HG02981 (cell line): ENCODE data around the gene PIP4K2A.

ENCODE experiments used
- ATAC-seq: cut with Tn5 transposase; IDR thresholded peaks from one replicate; pipeline ENCODE4 v1.9.1; 2021; ENCODE audit warnings: mild to moderate bottlenecking, moderate library complexity; ENCODE audit not compliant: unreplicated experiment

The PIP4K2A gene

GRCh38 chr10:22604344-22605126 is 109.8 kb downstream of the PIP4K2A start:
- ATAC-seq: no peak

GRCh38 chr10:22603581-22603980 is 110.8 kb downstream of the PIP4K2A start:
- ATAC-seq: no peak

GRCh38 chr10:22601618-22602017 is 112.8 kb downstream of the PIP4K2A start:
- no peak for ATAC-seq

GRCh38 chr10:22599636-22600228 is 114.6 kb downstream of the PIP4K2A start:
- no peak for ATAC-seq

GRCh38 chr10:22599048-22599561 is 115.3 kb downstream of the PIP4K2A start:
- no peak for ATAC-seq

- ATAC-seq: no peak
Measured at GRCh38 chr10:22598478-22598877, 115.9 kb downstream of the PIP4K2A start.

GRCh38 chr10:22597138-22597537 is 117.2 kb downstream of the PIP4K2A start:
- peak; percentile 52 for ATAC-seq

- ATAC-seq: no peak
Measured at GRCh38 chr10:22593636-22594198, 120.7 kb downstream of the PIP4K2A start.

- no peak for ATAC-seq
Measured at GRCh38 chr10:22593026-22593425, 121.4 kb downstream of the PIP4K2A start.

- no peak for ATAC-seq
Measured at GRCh38 chr10:22589851-22590514, 124.4 kb downstream of the PIP4K2A start.

GRCh38 chr10:22588462-22588861 is 125.9 kb downstream of the PIP4K2A start:
- no peak for ATAC-seq

- ATAC-seq: no peak
Measured at GRCh38 chr10:22583683-22584082, 130.7 kb downstream of the PIP4K2A start.

GRCh38 chr10:22581461-22581860 is 132.9 kb downstream of the PIP4K2A start:
- ATAC-seq: no peak

- ATAC-seq: no peak
Measured at GRCh38 chr10:22580711-22581110, 133.7 kb downstream of the PIP4K2A start.

- ATAC-seq: no peak
Measured at GRCh38 chr10:22579826-22580225, 134.6 kb downstream of the PIP4K2A start.

- ATAC-seq: no peak
Measured at GRCh38 chr10:22573820-22574569, 140.4 kb downstream of the PIP4K2A start.

GRCh38 chr10:22570733-22571430 is 143.5 kb downstream of the PIP4K2A start:
- no peak for ATAC-seq

GRCh38 chr10:22570234-22570633 is 144.1 kb downstream of the PIP4K2A start:
- ATAC-seq: no peak

- no peak for ATAC-seq
Measured at GRCh38 chr10:22568928-22569327, 145.4 kb downstream of the PIP4K2A start.

GRCh38 chr10:22564060-22564459 is 150.3 kb downstream of the PIP4K2A start:
- ATAC-seq: no peak
